Measurements from ENCODE around the gene CAMK2A.

GRCh38 chr5:150300496-150301169, 11.1 kb upstream of the CAMK2A start:
- TF ChIP-seq POLR2A (IDR thresholded peaks at IDR 0.05), result no peak
- TF ChIP-seq CTCF (IDR thresholded peaks at IDR 0.05), result no peak
